HFF-Myc (cell line): Measurements from ENCODE around the gene POP7.
"Not testable (repeated sequence)": the region's sequence is repeated elsewhere in the genome, so short reads cannot be mapped to it uniquely, and the experiment has no call there.

ENCODE experiments used
- DNase-seq: peaks from one replicate; pipeline ENCODE4 v3.0.0-alpha.2; 2011; ENCODE audit warnings: low read depth; ENCODE audit errors: extremely low read depth
- H3K4me3 ChIP-seq: replicated peaks from 2 replicates; pipeline ENCODE4 v1.5.1; 2011; ENCODE audit warnings: low read depth, mild to moderate bottlenecking, control low read depth, low read length
- CTCF ChIP-seq: IDR thresholded peaks from 2 replicates; pipeline ENCODE4 v1.5.1; 2012; ENCODE audit warnings: mild to moderate bottlenecking, low read depth, low read length, control low read depth; ENCODE audit errors: missing control alignments

Gene POP7

GRCh38 chr7:100722480-100723212 lies 16.7 kb downstream of the POP7 start:
- no peak for DNase-seq
- no peak for TF ChIP-seq CTCF
- H3K4me3 ChIP-seq, result no peak overlapping the region

- no peak for DNase-seq
- no peak for TF ChIP-seq CTCF
- H3K4me3 ChIP-seq, result no peak overlapping the region
Measured at GRCh38 chr7:100723732-100724275, 17.9 kb downstream of the POP7 start.

GRCh38 chr7:100724364-100724763 lies 18.4 kb downstream of the POP7 start:
- H3K4me3 ChIP-seq, DNase-seq: not testable (repeated sequence)

DNA sequence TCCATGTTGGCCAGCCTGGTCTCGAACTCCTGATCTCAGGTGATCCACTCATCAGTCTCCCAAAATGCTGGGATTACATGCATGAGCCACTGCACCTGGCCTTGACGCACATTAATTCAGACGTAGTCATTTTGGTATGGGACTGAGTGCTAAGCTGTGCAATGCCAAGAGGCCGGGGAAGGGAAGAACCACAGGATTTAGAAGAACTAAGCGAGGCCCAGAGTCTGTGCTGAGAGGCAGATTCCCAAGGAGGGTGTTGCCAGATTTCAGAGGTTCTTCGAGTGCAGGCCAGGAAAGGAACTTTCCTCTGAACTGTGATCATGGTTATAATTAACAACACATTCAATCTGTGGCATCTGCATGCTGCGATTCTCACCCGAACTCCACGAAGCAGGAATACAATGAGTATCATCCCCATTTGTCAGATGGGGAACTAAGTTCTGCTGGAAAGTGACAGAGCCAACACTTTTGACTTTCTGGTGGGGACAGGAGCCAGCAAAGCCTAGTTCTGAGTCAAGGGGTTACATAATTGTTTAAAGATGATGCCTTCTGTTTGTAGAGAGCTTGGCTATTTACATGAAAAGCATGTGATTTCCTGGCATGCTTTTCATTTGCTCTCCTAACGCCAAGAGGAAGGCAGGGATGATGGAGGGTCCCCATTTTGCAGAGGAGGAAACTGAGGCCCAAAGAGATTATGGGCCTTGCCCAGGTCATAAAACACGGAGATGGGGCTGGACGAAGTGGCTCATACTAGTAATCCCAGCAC lies 21.3 kb downstream of the POP7 start:
- H3K4me3 ChIP-seq, result no peak overlapping the region
- DNase-seq, result peak; percentile 44
- TF ChIP-seq CTCF, result no peak

- no peak overlapping the region for H3K4me3 ChIP-seq
- TF ChIP-seq CTCF, result no peak
- no peak for DNase-seq
Measured at GRCh38 chr7:100728196-100728595, 22.3 kb downstream of the POP7 start.

GRCh38 chr7:100730136-100730800 lies 24.3 kb downstream of the POP7 start:
- H3K4me3 ChIP-seq, result no peak overlapping the region
- TF ChIP-seq CTCF, result no peak
- no peak for DNase-seq
